Thyroid gland (tissue), 4 donors: ENCODE measurements around the gene TTC9B. TPM values are rescaled to one million over a fixed set of nuclear protein-coding genes. Genes with fewer than 3 reads are reported as not detected.

Experiments
- DNase-seq, 2 donors: peaks; one replicate each; pipeline ENCODE4 v3.0.0-alpha.2; 2019
- H3K27ac ChIP-seq, 3 donors: fragments of 200-600 bp; sonication (generic); 1 replicate in 2 of 3; 2 replicates in 1 of 3; pipeline ENCODE4 v1.5.1; 2016 to 2019; ENCODE audit warnings: mild to moderate bottlenecking in 1 of 3, moderate library complexity in 1 of 3
- H3K27me3 ChIP-seq: fragments of 200-600 bp; sonication (generic); one replicate; pipeline ENCODE4 v1.5.1; 2019
- H3K36me3 ChIP-seq, 2 donors: fragments of 200-600 bp; sonication (generic); one replicate each; pipeline ENCODE4 v1.5.1; 2016 to 2019
- H3K4me1 ChIP-seq, 2 donors: fragments of 200-600 bp; sonication (generic); one replicate each; pipeline ENCODE4 v1.5.1; 2017 to 2019
- H3K4me3 ChIP-seq, 3 donors: fragments of 200-600 bp; sonication (generic); replicated peaks in 1 of 3; 1 replicate in 2 of 3; 2 replicates in 1 of 3; pipeline ENCODE4 v1.5.1; 2016; ENCODE audit warnings: mild to moderate bottlenecking in 1 of 3
- H3K9me3 ChIP-seq: fragments of 200-600 bp; sonication (generic); one replicate; pipeline ENCODE4 v1.5.1; 2017
- CTCF ChIP-seq, 6 experiments: fragments of 200-600 bp in 3 of 6; fragments of 450-650 bp in 3 of 6; sonication (generic) in 3 of 6; IDR thresholded peaks; one replicate each; pipeline ENCODE4 v1.5.1; 2016 to 2019; ENCODE audit warnings: antibody characterized with exemption in 6 of 6, mild to moderate bottlenecking in 2 of 6, inconsistent platforms in 1 of 6, moderate library complexity in 1 of 6
- POLR2A ChIP-seq, 2 donors: fragments of 450-650 bp; IDR thresholded peaks; one replicate each; pipeline ENCODE4 v1.6.1; 2017; ENCODE audit warnings: antibody characterized with exemption in 2 of 2, mild to moderate bottlenecking in 2 of 2, moderate library complexity in 1 of 2
- WGBS, 2 donors: methylation state at CpG; one replicate each; pipeline ENCODE4 v1.1.5; 2017; 5-methylcytosine and 5-hydroxymethylcytosine counted together
- intact Hi-C: fragments of 100-400 bp; cut with DNase I; formaldehyde crosslinking; loops from one replicate; pipeline ENCODE4 v1.15.1; 2023
- total RNA-seq, 4 donors: library from RNA; depleted of rRNA; stranded (reverse); fragments of >200 nt; gene quantifications; one replicate each; pipeline ENCODE4 v1.2.3, GENCODE V29; 2016

The TTC9B gene
- total RNA-seq, 4 donors from 2014 or later: not detected

GRCh38 chr19:40245506-40246128 lies 27.4 kb upstream of the TTC9B start:
- no peaks in the 10 kb centered on the region for H3K9me3 ChIP-seq
- intact Hi-C loops: no loop called here
- TF ChIP-seq POLR2A (IDR thresholded peaks at IDR 0.05) (no peak), CTCF (IDR thresholded peaks at IDR 0.05) (no peak)
- DNase-seq: no peak
- WGBS, 2 donors: 59 to 73% methylated on average over 6 to 9 of the region's 9 CpGs
- H3K27ac ChIP-seq: peak overlapping the region; percentile 66 to 96 (median 85)
- no peaks in the 10 kb centered on the region for H3K27me3 ChIP-seq
- no peak overlapping the region for H3K4me3 ChIP-seq
- H3K36me3 ChIP-seq: peaks cover 9 to 17% of the 10 kb centered on the region in 2 donors
- peaks cover 46 to 74% of the 10 kb centered on the region in 2 donors for H3K4me1 ChIP-seq

- Histone ChIP-seq H3K36me3 (peaks cover 18% of the 10 kb centered on the region in 2 donors), H3K4me3 (no peak overlapping the region), H3K27ac (peak overlapping the region in 2 of 3 donors; percentile 85 to 96), H3K27me3 (no peaks in the 10 kb centered on the region), H3K9me3 (no peaks in the 10 kb centered on the region), H3K4me1 (peaks cover 46 to 69% of the 10 kb centered on the region in 2 donors)
- TF ChIP-seq POLR2A (IDR thresholded peaks at IDR 0.05): no peak
- TF ChIP-seq CTCF (IDR thresholded peaks at IDR 0.05): no peak
- DNase-seq: no peak
- intact Hi-C loops: no loop called here
- 80 to 87% methylated on average over 11 to 12 of the region's 12 CpGs for WGBS, 2 donors
Measured at GRCh38 chr19:40244579-40245317, 26.6 kb upstream of the TTC9B start.

GRCh38 chr19:40243181-40243580 lies 25.0 kb upstream of the TTC9B start:
- Histone ChIP-seq H3K36me3 (peaks cover 28 to 33% of the 10 kb centered on the region in 2 donors), H3K4me1 (peaks cover 42 to 58% of the 10 kb centered on the region in 2 donors), H3K27ac (peak overlapping the region in 1 of 3 donors; percentile 38), H3K9me3 (no peaks in the 10 kb centered on the region), H3K27me3 (no peaks in the 10 kb centered on the region), H3K4me3 (no peak overlapping the region)
- TF ChIP-seq CTCF (IDR thresholded peaks at IDR 0.05) (no peak), POLR2A (IDR thresholded peaks at IDR 0.05) (no peak)
- no peak for DNase-seq
- WGBS, 2 donors: 94 to 100% methylated on average over 2 of the region's 2 CpGs
- intact Hi-C loops: no loop called here

- H3K27ac ChIP-seq: peak overlapping the region in 2 of 3 donors; percentile 38 to 42
- intact Hi-C loops: no loop called here
- DNase-seq: no peak
- H3K27me3 ChIP-seq: no peaks in the 10 kb centered on the region
- H3K4me1 ChIP-seq: peaks cover 35 to 51% of the 10 kb centered on the region in 2 donors
- no peaks in the 10 kb centered on the region for H3K9me3 ChIP-seq
- no peak overlapping the region for H3K4me3 ChIP-seq
- H3K36me3 ChIP-seq: peaks cover 28 to 40% of the 10 kb centered on the region in 2 donors
- TF ChIP-seq POLR2A (IDR thresholded peaks at IDR 0.05) (no peak), CTCF (IDR thresholded peaks at IDR 0.05) (no peak)
- WGBS, 2 donors: 69 to 80% methylated on average over 11 of the region's 12 CpGs
Measured at GRCh38 chr19:40242480-40242879, 24.3 kb upstream of the TTC9B start.
